CD4-positive, alpha-beta T cell treated with Interferon gamma for 1 hour (primary cell): ENCODE results near the gene UGT1A6.

Experiments
- DNase-seq: peaks from one replicate; pipeline ENCODE4 v3.0.0-alpha.2; 2020

UGT1A6 gene

DNA sequence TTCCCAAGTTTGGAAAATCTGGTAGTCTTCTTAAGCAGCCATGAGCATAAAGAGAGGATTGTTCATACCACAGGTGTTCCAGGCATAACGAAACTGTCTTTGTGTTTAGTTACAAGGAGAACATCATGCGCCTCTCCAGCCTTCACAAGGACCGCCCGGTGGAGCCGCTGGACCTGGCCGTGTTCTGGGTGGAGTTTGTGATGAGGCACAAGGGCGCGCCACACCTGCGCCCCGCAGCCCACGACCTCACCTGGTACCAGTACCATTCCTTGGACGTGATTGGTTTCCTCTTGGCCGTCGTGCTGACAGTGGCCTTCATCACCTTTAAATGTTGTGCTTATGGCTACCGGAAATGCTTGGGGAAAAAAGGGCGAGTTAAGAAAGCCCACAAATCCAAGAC is 79.5 kb downstream of the UGT1A6 start:
- DNase-seq, result no peak

DNA sequence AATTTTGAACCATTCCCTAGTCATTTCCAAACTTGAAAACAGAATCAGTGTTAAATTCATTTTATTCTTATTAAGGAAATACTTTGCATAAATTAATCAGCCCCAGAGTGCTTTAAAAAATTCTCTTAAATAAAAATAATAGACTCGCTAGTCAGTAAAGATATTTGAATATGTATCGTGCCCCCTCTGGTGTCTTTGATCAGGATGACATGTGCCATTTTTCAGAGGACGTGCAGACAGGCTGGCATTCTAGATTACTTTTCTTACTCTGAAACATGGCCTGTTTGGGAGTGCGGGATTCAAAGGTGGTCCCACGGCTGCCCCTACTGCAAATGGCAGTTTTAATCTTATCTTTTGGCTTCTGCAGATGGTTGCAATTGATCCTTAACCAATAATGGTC is 79.9 kb downstream of the UGT1A6 start:
- DNase-seq, result no peak

DNA sequence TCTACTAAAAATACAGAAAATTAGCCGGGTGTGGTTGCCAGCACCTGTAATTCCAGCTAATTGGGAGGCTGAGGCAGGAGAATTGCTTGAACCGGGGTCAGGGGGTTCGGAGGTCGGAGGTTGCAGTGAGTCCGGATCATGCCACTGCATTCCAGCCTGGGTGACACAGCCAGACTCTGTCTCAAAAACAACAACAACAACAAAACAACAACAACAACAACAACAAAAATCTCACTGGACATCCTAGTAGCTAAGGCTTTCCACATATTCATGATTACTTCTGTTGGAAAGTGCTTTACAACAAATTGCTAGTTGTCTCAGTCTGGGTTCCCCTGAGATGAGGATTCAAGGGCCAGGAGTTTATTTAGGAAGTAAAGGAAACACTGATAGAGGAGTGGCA is 81.2 kb downstream of the UGT1A6 start:
- no peak for DNase-seq

DNA sequence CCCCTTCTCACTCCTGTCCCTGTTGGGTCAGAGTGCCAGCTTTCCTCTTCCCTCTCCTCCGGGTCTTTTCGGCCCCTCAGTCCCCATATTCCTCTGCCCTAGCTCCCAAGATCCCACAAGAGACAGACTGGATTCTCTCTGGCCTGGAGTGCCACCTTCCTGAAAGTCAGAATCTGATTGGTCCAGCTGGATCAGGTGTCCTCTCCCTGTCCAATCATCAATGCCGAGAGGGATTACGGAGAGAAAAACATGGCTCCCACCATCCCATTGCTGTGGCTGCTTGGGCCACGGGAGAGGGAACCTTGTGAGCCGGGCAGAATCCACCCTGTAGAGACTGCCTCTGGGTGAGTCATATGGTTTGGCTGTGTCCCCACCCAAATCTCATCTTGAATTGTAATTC is 82.7 kb downstream of the UGT1A6 start:
- DNase-seq, result no peak

DNA sequence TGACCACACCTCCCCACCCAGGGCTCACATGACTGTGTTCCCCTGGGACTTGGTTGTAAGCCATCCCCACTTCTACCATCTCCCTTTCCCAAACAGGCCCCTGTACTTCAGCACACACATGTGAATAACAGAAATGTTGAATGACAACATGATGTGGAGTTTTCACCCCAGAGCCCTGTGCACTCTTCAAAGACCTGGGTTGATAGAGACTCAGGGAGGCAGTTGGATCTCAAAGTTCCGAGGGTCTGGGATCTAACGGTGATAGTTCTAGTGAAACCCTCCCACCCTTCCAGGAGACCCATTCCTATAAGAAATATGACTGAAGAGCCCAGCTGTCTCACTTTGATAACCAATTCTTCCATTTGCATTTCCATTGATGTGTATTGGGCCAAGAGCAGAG is 85.3 kb downstream of the UGT1A6 start, which contains the start of gene MROH2A:
Gene MROH2A (plus strand): TSS at position 301 of the 400 bp plus-strand sequence. CDS start 1,029 bp downstream, outside the sequence.
- no peak for DNase-seq

DNA sequence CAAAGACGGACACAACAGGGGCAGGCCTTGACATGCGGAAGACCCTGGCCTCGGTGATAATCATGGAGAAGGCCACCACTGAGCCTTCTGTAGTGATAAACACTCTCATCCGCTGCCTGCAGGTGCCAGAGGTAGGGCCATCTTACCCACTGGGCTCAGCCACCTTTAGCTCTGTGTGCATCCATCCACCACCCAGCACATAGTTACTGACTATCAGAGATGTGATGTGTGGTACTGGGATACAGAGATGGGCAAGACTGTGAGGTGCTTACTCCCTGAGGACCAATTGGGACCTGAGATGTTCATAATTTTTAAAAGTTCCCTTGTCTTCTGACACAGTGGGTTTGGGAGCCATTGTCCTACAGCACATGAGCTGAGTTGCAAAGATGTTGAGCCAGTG is 87.0 kb downstream of the UGT1A6 start:
- DNase-seq, result no peak

DNA sequence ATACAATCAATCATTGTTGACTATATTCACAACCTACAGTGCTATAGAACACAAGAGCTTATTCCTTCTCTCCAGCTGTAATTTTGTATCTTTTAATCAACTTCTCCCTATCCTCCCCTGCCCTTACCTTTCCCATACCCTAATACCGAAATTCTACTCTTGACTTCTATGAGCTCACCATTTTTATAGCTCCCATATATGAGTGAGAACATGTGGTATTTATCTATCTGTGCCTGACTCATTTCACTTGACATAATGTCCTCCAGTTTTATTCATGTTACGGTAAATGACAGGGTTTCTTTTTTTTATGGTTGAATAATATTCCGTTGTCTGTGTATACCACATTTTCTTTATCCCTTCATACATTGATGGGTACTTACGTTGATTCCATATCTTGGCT is 88.1 kb downstream of the UGT1A6 start:
- no peak for DNase-seq

DNA sequence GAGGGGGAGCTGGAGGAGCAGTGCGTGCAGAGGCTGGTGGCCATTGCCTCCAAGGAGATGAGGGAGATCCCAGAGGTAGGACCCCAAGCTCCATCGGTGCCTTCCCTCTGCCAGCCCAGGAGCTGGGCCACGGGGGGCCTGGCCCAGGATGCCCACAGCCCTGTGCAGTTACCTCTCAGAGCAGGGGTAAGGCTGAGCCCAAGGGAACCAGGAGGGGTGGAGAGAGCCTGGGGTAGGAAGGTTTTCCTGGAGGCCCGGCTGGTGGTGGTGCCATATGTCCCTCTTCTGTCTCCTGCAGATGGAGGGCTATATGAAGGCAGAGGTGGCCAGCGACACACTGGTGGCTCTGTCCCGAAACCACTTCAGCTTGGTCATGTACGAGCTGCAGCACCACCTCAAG is 96.9 kb downstream of the UGT1A6 start:
- no peak for DNase-seq

DNA sequence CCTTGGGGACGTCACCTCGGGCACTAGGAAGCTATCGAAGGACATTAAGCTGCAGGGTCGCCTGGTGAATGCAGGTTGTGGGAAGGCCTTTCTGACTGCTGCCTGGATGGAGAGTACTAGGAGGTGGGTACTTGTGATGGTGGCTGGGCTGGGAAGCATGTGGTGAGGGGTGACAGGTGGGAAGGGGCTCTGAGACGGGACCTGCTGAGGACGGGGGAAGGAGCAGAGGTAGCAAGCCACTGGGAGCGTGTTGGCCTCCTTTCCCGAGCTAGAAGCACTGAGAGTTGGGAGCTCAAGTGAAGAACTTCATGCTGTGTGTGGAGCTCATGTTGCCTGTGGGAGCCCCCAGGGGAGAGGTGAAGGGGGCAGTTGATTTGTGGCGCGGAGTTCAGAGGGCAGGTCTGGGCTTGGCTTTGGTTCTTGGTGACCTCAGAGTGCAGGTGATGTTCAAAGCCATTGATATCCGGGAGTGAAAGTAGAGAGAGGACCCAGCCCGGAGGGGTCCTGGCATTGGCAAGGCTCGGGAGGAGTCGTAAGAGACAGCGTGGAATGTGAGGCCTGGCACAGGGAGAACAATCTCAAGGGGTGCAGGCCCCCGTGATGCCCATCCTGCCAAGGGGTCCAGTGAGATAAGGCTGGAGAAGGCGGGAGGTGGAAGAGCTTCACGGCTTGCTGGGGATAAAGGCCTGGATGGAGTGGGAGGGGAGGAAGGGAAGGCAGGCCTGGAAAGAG is 98.6 kb downstream of the UGT1A6 start:
- no peak for DNase-seq

DNA sequence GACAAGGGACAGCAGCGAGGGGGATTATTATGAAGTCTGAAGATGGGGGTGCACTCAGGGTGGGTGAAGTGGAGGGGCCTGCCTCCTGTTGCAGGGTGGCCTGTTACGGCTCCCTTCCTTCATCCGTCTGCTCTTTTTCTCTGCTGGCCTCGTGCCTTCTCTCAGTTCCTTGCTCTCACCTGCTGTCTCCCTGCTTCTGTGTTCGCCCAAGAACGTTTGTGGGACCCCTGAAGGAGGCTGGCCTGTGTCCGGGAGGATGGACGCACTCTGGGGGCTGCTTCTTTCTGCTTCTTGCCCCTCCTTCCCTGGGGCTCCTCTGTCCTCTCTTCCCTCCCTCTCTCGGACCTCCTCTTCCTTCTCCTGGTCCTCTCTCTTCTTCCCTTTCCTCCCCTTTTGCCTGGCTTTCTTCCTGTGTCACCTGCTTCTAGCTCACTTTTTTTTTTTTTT is 99.2 kb downstream of the UGT1A6 start:
- no peak for DNase-seq

DNA sequence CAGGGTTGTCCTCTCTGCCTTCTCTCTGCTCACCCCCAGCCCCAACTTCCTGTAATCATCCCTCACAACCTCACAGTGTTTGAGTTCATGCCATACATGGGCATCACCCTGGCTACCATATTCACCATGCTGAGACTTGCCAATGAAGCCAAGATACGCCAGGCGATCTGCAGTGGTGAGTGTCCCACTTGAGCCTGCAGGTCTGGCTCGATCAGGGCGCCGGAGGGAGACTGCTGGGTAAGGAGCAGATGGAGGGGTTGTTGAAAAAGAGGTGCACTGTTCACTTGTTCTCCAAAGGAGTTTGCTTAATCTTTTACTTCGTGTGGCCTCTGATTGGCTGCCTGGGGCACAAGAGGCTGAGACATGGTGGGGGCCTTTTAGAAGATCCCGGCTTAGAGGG is 100.0 kb downstream of the UGT1A6 start:
- no peak for DNase-seq

DNA sequence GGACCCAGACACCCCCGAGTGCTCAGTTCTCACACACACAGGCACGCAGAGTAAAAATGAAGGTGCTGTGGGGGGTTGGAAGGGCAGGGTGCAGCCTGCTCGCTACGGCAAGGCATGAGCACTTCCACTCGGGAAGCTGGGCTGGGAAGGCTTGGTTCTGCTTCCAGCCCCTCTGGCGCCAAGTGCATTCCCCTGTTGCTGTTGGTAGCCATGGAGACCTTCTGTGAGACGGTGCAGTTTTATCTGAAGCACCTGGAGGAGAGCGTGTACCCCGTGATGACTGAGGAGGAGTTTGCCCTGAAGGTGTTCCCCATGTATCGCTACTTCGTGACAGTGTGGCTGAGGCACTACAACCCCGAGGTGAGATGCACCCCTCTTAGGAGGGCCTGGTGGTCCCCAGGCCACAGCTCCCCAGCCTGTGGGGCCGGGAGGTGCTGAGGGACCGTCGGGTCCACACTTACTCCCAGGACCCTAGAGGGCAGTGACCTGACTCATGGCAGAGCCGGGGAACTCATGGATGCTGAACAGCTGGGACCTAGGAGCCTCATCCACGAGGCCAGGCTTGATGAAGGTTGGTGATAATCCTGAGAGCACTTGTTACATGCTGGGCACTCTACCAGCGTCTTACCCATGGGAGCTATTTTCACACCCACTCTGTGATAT is 100.9 kb downstream of the UGT1A6 start:
- no peak for DNase-seq

DNA sequence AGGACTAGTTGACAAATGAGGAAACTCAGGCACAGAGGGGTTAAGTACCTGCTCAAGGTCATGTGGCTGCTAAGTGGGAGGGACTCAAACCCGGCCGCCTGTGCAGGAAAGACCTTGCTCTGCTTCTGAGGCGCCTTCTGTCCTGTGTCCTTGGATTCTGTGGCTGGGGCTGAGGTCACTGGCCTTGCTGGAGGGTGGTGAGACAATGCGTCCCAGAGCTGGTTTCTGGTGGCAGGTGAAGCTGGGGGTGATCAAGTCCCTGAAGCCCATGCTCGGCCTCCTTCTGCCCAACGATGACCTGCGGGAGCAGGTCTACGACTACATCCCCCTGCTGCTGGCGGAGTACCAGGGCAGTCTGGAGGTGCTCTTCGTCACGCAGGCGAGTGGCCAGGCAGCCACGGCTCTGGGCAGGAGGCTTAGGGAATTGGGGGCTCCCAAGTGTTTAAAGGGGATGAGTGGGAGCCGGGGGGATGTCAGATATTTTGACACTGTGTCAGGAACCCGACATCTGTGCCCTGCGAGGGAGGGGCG is 101.5 kb downstream of the UGT1A6 start:
- DNase-seq, result no peak

DNA sequence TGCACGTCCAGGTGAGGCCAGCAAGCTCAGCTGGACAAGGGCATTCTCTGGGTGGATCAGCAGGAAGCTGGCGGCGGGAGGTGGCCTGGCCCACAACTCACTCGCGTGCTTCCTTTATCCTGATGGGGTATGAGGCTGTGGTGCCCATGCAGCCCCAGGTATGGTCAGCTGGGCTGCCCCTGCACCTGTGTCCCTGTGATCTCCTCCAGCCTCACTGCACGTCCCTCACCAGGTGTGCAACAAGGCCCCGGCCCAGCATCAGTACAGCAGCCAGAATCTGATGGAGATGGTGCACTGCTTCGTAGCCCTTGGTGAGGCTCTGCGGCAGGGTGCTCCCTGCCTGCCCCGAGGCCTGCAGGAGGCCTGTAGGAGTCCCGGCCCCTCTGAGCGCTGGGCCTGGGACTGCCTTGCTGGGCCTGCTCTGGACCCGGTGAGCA is 103.1 kb downstream of the UGT1A6 start:
- no peak for DNase-seq

DNA sequence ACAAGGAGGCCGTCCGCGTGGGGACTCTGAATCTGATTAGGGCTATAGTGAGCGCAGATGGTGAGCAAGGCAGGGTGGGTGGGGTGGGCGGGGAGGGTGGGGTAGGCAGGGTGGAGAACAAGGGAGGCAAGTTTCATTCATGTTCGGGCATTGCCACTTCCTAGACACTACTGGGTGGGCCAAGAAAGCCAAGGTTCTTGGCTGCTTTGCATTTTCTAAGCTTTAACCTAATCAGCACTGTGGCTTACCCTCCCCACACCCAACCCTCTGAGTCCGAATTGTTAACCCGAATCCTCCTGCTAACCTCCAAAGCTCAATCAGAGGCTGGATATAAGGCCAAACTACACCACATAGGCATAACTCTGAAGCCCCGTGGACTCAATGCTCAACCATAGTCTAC is 103.6 kb downstream of the UGT1A6 start:
- no peak for DNase-seq

DNA sequence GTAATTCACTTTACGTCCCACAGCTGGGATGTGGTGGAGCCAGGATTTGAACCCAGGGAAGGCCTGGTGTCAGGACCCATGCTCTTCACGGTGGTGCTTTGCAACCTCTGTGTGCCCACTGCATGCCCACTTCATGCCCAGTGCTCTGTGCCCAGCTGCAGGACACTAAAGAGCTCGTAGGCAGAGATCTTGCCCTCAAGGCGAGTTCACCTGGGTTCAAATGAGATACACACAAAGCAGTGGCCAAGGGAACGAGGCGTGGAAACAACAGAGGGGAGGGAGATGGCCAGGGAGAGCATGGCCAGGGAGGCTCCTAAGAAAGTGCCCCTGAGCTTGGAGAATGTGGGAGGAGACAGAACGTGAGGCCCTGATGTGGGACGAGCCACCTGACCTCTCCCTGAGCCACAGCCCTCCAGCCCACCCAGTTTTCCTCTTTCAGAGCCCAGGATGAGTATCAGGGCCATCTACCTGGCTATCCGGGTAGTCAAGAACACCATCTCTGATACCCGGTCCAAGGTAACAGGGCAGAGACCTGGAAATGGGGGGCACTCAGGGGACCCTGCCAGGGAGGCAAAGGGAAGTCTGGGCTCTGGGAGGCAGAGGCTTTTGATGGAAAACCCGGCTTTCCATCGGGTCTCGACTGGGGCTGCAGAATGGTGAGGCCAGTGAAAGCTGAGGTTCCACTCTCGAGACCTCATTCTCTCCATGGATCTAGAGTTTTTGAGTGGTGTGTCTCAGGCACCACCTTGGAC is 105.8 kb downstream of the UGT1A6 start:
- no peak for DNase-seq

DNA sequence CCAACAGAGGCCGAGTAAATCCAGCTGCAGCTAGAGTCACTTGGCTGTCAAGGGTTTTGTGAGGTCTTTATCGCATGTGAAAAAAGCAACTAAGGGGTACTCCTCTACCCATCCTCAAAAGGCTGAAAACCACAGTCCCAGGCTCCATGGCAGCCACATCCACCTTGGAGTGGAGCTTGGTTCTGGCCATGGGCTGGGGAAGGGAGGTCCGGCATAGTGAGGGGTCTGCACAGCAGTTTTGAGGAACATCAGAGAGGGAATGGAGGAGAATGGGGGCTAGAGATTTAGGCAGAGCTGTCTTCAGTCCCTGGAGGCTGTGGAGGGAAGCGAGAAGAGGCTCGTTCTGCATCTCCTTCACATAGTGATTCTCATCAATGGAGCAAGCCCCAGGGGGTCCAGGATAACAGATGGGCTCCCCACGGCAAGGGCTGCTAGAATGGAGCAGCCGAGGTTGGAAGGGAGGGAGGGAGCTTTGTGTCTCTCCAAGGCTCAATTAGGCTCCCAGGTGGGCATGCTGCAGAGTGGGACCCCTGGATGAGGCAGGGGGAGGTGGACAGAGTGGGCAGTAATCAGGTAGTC is 106.5 kb downstream of the UGT1A6 start:
- no peak for DNase-seq

DNA sequence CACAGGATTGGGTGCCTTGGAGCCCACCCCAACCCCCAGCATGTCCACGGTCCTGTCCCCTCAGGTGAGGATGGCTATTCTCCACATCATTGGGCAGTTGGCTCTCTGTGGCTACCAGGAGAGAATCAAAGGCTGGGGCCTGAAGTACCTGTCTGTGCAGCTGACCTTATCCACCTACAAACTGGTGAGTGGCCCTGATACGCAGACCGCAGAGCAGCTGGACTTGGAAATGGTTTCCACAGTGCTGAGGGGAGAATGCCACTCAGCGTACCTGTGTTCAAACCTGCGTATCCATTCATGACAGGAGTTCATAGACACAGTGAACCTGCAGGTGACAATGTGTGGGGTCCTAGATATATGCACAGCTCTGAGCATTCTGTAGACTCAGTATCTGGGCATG is 107.0 kb downstream of the UGT1A6 start:
- no peak for DNase-seq

DNA sequence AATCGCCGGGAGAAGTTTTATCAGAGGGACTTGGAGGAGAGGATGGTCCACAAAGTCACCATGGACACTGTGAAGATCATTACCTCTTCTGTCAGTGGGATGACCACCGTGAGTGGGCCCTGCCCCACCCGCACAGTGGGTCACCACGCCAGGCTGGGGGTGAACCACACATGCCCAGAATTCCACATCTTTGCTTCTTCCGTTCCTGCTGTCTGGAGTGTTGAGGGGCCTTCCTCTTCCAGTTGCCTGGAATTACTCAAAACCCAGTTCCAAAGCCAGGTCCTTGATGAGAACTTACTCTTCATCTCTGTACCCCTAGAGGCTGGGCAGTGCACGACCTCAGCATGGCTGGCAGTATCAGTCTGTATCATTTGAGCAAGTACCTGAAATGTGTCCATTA is 107.5 kb downstream of the UGT1A6 start:
- DNase-seq, result no peak

DNA sequence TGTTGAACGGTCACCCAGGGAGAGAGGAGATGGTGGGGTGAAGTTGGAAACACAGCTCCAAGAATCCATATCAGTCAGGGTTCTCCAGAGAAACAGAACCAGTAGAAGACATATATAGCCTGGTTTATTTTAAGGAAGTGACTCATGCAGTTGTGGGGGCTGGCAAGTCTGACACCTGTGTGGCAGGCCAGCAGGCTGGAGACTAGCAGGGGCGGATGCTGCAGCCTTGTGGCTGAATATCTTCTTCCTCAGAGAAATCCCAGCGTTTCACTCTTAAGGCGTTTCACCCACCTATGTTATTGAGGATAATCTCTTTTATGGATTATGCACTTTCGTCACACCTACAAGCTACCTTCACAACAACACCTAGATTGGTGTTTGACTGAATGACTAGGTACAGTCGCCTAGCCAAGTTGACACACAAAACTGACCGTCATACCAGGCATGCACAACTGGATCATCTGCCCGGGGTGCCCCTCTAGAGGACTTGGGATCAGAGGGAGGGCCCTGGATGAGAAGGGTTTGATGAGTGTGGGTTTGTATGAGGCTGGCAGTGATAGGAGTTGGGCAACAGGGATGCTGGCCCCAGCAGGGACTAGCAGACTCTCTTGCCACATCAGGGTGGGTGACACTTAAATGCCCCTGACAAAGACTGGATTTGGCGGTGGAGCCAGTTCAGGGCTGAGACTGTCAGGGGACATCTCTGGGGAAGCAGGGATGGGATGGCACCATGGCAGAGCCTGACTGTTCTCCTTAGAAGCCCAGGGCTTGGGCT is 108.9 kb downstream of the UGT1A6 start:
- no peak for DNase-seq

DNA sequence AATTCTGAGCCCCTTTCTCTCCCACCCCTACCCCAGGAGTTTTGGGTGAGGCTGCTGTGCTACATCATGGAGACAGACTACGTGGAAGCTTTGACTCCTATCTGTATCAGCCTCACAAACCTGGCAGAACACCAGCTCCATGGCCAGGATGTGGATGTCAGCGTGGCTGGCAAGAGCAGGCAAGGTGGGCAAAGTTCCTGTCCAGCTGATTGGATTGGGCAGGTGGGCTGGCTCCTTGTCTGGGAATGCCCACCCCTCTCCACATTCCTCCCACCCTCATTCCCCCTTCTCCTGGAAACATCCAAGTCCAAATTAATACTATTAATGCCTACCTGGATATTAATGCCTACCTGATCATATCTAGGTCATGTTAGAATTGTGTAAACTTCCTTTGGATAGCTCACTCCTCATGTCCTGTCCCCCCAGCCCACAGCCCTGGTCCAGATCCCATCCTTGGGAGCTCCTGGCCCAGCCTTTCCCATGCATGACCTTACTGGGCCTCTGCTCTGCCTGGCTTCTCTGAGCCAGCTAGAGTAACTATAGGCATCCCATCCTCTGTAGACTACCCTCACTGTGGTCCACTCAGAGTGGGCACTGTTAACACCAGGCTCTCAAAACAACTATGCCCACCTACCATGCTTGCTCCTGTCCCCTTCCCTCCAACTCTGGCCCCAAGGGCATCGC is 109.6 kb downstream of the UGT1A6 start:
- DNase-seq, result no peak
